ENCODE results near the gene KIZ. TPM values are rescaled to one million over a fixed set of nuclear protein-coding genes. Genes with fewer than 3 reads are reported as not detected.

KIZ gene
- total RNA-seq, 4 donors from 2014 or later, result 23.2 to 58.7 (median 28.3) TPM

DNA sequence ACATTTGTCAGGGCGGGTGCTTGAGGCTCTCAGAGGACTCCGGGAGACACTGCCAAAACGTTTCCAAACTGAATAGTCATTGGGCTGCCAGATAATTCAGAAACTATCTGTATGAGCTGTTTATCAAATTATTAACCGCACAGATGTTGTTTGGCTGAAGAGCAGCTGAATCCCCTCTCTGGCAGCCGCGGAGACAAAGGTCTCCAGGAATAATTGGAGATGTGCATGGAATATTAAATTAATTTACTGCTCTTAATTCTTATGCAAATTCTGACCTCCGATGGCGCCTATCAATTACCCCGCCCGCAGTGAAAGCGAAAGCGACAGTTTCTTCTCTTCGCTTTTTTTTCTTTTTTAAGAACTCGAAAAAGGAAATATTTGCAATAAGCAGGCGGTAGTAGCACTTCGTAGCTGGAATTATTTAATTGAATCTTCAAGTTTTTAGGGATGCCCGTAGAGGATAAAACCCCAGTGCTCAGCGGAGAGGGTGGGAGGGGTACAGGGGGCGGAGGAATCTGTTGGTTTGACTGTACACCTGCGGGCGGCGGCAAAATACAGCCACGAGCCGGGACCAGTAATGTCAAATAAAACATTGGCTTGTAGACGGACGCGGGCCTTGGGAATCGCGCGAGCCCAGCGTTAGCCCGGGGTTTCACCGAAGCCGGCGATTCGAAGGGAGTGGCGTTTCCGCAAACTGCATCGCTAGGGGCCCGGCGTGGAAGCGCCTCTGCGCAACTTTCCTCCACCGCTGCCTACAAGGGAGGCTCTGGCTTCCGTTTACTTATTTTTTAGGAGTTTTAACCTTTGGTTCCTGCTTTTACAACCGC, 25.9 kb upstream of the KIZ start:
- Histone ChIP-seq H3K36me3 (no peaks in the 10 kb centered on the region), H3K4me3 (peak overlapping the region in 1 of 2 donors; percentile 16), H3K27me3 (peaks cover 41 to 77% of the 10 kb centered on the region in 2 donors), H3K4me1 (peaks cover 0 to 14% of the 10 kb centered on the region in 2 donors), H3K27ac (no peak overlapping the region), H3K9me3 (no peaks in the 10 kb centered on the region)
- TF ChIP-seq, protein P1, sequence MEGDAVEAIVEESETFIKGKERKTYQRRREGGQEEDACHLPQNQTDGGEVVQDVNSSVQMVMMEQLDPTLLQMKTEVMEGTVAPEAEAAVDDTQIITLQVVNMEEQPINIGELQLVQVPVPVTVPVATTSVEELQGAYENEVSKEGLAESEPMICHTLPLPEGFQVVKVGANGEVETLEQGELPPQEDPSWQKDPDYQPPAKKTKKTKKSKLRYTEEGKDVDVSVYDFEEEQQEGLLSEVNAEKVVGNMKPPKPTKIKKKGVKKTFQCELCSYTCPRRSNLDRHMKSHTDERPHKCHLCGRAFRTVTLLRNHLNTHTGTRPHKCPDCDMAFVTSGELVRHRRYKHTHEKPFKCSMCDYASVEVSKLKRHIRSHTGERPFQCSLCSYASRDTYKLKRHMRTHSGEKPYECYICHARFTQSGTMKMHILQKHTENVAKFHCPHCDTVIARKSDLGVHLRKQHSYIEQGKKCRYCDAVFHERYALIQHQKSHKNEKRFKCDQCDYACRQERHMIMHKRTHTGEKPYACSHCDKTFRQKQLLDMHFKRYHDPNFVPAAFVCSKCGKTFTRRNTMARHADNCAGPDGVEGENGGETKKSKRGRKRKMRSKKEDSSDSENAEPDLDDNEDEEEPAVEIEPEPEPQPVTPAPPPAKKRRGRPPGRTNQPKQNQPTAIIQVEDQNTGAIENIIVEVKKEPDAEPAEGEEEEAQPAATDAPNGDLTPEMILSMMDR (IDR thresholded peaks at IDR 0.05), result no peak
- no peak for TF ChIP-seq POLR2A (IDR thresholded peaks at IDR 0.05)
- intact Hi-C loops (cut with DNase I; ENCODE audit: low total_unique reads), result no loop called here
- no peak for DNase-seq

DNA sequence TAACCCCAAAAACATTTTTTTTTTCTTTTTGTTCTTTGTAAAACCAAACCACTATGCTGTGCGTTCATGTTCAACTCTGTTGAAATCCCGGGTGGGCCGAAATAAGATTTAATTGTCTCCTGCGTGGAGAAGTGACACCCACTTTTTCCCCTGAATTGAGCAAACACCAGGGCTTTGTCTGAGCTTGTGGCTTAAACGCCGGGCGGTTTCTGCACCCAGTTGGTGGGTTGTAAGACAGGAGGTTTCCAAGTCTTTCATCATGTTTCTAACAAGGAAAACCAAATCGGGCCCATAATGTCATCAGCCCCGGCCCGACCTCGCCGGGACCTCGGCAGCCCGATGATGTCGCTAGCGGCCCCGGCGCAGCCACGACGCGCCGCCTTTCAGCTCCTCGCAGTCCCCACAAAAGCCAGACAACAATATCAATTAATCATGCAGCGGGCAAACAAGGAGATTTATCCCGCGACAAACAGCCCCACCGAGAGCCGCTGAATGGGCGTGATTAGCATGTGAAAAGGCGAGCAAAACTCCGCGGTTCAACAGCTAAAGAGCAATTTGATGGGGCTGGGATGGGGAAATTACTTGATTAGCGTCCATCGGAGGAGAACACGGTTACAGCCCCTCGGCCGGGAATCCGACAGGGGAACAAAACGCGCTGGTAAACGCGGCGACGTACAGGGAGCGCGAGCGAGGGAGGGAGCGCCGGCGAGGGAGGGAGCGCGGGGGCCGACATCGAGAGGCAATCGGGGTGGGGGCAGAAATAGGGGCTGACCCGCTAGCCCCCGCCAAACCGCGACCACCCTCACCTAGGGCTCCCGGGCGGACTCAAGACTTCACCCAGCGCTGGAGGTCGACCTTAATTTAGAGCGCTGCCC, 25.1 kb upstream of the KIZ start:
- TF ChIP-seq POLR2A (IDR thresholded peaks at IDR 0.05), result no peak
- TF ChIP-seq, protein P1 (IDR thresholded peaks at IDR 0.05), result no peak

DNA sequence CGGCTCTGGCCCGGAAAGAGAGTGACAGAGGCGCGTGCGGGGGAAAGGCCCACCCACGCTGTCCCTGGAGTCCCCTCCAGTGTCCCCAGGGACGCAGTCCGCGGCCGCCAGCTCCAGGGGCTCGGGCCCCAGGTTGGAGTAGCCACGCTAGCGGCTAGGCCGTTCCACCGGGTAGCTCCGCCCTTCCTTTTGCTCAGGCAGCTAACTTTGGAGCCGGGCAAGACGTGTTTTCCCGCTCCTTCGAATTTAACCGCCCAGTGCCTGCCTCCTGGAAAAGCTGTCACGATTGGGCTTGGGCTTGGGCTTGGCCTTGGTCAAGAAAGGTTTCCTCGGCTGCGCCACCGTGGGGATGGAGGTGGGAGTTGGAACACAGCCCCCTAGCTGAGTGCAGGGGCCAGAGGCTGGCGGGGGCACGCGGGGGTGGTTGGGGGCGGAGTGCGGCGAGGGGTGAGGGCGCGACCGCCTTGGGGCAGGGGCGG, 24.4 kb upstream of the KIZ start:
- H3K36me3 ChIP-seq, result no peaks in the 10 kb centered on the region
- DNase-seq, result no peak
- no peaks in the 10 kb centered on the region for H3K9me3 ChIP-seq
- no peak overlapping the region for H3K4me3 ChIP-seq
- H3K27ac ChIP-seq, result no peak overlapping the region
- TF ChIP-seq, protein P1 (IDR thresholded peaks at IDR 0.05), result no peak
- TF ChIP-seq POLR2A (IDR thresholded peaks at IDR 0.05), result no peak
- peaks cover 0 to 24% of the 10 kb centered on the region in 2 donors for H3K4me1 ChIP-seq
- H3K27me3 ChIP-seq, result peaks cover 46 to 92% of the 10 kb centered on the region in 2 donors
- intact Hi-C loops (cut with DNase I; ENCODE audit: low total_unique reads), result no loop called here

More for the DNA sequence above, 25.1 kb upstream of the KIZ start:
- peaks cover 0 to 19% of the 10 kb centered on the region in 2 donors for H3K4me1 ChIP-seq
- H3K9me3 ChIP-seq, result no peaks in the 10 kb centered on the region
- H3K27me3 ChIP-seq, result peaks cover 42 to 85% of the 10 kb centered on the region in 2 donors
- no peaks in the 10 kb centered on the region for H3K36me3 ChIP-seq
- intact Hi-C loops (cut with DNase I; ENCODE audit: low total_unique reads), result no loop called here
- no peak for DNase-seq
- H3K4me3 ChIP-seq, result peak overlapping the region in 1 of 2 donors; percentile 16
- no peak overlapping the region for H3K27ac ChIP-seq

DNA sequence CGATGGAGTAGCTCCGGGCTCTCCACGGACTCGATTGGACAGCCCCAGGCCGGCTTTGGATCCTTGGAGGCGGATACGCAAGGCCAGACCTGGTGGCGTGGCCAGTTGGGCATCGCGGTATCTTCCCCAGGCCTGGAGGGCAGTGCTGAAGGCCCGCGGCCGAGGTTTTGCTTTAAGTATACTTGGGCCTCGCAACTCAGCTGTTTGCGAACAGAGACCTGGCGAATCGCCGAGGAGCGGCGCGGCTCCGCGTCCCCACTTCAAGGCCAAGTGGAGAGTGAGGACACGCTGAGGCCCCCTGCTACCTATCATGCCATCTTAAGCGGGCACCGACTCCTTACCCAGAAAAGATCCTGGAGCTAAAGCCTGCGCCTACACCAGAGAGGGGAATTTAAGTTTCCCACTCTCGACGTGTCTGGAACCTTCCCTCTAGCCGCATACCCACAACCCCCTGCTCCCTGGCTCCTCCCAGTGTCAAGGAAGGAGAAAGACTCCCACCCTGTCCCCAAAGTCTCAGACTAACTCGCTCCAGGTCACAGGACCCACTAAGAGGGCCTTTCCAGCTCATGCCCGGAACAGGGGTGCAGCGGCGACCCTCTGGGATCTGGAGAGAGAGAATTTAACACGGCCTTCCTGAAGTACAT, 23.8 kb upstream of the KIZ start:
- Histone ChIP-seq H3K4me1 (peaks cover 0 to 24% of the 10 kb centered on the region in 2 donors), H3K9me3 (no peaks in the 10 kb centered on the region), H3K36me3 (no peaks in the 10 kb centered on the region), H3K27me3 (peaks cover 46 to 95% of the 10 kb centered on the region in 2 donors), H3K4me3 (no peak overlapping the region), H3K27ac (no peak overlapping the region)
- intact Hi-C loops (cut with DNase I; ENCODE audit: low total_unique reads), result no loop called here
- DNase-seq, result no peak
- TF ChIP-seq POLR2A (IDR thresholded peaks at IDR 0.05), result no peak
- TF ChIP-seq, protein P1 (IDR thresholded peaks at IDR 0.05), result no peak
